Glutamatergic neuron (in vitro differentiated cells): ENCODE data around the gene DLG2. TPM values are rescaled to one million over a fixed set of nuclear protein-coding genes. Genes with fewer than 3 reads are reported as not detected.
"Not testable (repeated sequence)": the region's sequence is repeated elsewhere in the genome, so short reads cannot be mapped to it uniquely, and the experiment has no call there.

Experiments
- DNase-seq: peaks from one replicate; pipeline ENCODE4 v3.0.0; 2022
- H3K27ac Mint-ChIP-seq: one replicate; pipeline ENCODE4 v1.8.0; 2020; ENCODE audit warnings: mild to moderate bottlenecking, mixed read lengths, inconsistent platforms; ENCODE audit not compliant: unreplicated experiment
- H3K27me3 Mint-ChIP-seq: one replicate; pipeline ENCODE4 v1.8.0; 2020; ENCODE audit warnings: mild to moderate bottlenecking, moderate library complexity, mixed read lengths, inconsistent platforms; ENCODE audit not compliant: unreplicated experiment
- H3K36me3 Mint-ChIP-seq: one replicate; pipeline ENCODE4 v1.8.0; 2020; ENCODE audit warnings: mild to moderate bottlenecking, mixed read lengths, inconsistent platforms; ENCODE audit not compliant: unreplicated experiment
- H3K4me1 Mint-ChIP-seq: one replicate; pipeline ENCODE4 v1.8.0; 2020; ENCODE audit warnings: mild to moderate bottlenecking, low read depth, mixed read lengths, inconsistent platforms; ENCODE audit not compliant: unreplicated experiment
- H3K4me3 Mint-ChIP-seq: one replicate; pipeline ENCODE4 v1.8.0; 2020; ENCODE audit warnings: mild to moderate bottlenecking, mixed read lengths, inconsistent platforms; ENCODE audit not compliant: unreplicated experiment
- H3K9me3 Mint-ChIP-seq: one replicate; pipeline ENCODE4 v1.8.0; 2020; ENCODE audit warnings: mild to moderate bottlenecking, moderate library complexity, mixed read lengths, inconsistent platforms; ENCODE audit not compliant: unreplicated experiment
- total RNA-seq: library from RNA; stranded (reverse); fragmentation: NEBNext Ultra II Directional; extraction: Animal tissue kit (Norgen Biotek cat#: 25700); gene quantifications from one replicate; pipeline ENCODE4 v1.2.1, GENCODE V29; 2021; ENCODE audit not compliant: unreplicated experiment
- TF ChIP-seq, protein P1 (sequence below): fragments of 200-600 bp; sonication (generic); IDR thresholded peaks from one replicate; pipeline ENCODE4 v1.5.0; 2021; ENCODE audit not compliant: partially characterized antibody, unreplicated experiment

DLG2 gene
- total RNA-seq, 1 donor from 2014 or later, result 2.9 TPM

DNA sequence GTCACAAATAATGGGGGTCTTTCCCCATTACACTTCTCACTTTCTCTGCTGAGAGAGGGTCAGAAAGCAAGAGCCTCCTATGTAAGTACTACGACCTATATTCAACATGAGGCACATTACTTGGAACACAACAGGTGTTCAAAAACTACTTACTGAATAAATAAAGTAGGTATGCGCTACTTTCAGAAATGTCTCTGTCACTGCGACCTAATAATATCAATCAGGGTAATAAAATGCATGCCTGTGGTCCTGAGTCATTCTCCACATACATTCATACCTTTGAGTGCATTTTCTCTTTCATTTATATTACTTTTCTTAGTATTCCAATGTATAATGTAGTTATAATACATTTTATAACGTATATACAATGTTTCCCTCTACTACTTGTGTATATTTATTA, 838.9 kb downstream of the DLG2 start:
- no peaks in the 10 kb centered on the region for H3K9me3 Mint-ChIP-seq
- no peak overlapping the region for H3K4me3 Mint-ChIP-seq
- no peak overlapping the region for H3K27ac Mint-ChIP-seq
- no peak for DNase-seq
- H3K27me3 Mint-ChIP-seq, result no peaks in the 10 kb centered on the region
- no peaks in the 10 kb centered on the region for H3K36me3 Mint-ChIP-seq
- no peaks in the 10 kb centered on the region for H3K4me1 Mint-ChIP-seq
- TF ChIP-seq, protein P1, sequence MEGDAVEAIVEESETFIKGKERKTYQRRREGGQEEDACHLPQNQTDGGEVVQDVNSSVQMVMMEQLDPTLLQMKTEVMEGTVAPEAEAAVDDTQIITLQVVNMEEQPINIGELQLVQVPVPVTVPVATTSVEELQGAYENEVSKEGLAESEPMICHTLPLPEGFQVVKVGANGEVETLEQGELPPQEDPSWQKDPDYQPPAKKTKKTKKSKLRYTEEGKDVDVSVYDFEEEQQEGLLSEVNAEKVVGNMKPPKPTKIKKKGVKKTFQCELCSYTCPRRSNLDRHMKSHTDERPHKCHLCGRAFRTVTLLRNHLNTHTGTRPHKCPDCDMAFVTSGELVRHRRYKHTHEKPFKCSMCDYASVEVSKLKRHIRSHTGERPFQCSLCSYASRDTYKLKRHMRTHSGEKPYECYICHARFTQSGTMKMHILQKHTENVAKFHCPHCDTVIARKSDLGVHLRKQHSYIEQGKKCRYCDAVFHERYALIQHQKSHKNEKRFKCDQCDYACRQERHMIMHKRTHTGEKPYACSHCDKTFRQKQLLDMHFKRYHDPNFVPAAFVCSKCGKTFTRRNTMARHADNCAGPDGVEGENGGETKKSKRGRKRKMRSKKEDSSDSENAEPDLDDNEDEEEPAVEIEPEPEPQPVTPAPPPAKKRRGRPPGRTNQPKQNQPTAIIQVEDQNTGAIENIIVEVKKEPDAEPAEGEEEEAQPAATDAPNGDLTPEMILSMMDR, result no peak

DNA sequence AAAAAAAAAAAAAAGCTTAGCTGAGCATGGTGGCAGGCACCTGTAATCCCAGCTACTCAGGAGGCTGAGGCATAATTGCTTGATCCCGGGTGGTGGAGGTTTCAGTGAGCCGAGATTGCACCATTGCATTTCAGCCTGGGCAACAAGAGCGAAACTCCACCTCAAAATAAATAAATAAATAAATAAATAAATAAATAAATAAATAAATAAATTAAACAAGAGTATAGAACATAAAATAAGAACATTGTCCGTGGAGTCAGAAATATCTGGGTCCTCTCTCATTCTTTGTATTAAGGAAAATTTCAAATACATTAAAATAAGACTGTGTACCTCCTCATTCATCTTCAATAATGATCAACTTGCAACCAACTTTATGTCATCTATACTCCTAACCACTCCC, 843.0 kb downstream of the DLG2 start:
- H3K4me1 Mint-ChIP-seq, H3K27ac Mint-ChIP-seq, H3K36me3 Mint-ChIP-seq, H3K9me3 Mint-ChIP-seq, DNase-seq, H3K27me3 Mint-ChIP-seq, H3K4me3 Mint-ChIP-seq: not testable (repeated sequence)

DNA sequence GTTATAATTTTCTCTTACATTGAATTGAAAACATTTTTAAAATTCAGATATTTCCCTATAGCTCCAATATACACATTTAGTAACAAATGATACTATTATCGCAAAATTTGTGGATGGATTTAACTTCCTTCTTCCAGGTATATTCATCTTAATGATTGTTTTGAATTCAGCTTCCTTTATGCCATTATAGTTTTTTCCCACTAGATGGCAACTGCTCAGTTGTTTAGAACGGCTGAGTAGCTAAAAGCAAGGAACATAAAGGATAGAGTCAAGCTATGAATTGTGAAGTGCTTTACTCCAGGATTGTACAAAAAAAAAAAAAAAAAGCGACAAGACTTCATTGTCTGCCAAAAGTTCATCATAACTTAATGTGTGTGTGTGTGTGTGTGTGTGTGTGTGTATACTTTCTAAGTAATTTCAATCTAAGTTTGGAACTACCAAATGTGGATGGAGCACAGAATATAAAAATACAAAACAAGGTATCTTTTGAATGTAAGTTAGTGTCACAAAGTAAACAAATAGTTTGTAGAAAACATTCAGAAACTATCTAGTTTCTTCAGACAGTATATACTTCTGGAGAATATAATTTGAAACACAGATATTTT, 846.4 kb downstream of the DLG2 start:
- TF ChIP-seq, protein P1, result peak; percentile 41
- Mint-ChIP-seq H3K4me3 (no peak overlapping the region), H3K36me3 (no peaks in the 10 kb centered on the region), H3K27ac (no peak overlapping the region), H3K4me1 (no peaks in the 10 kb centered on the region), H3K27me3 (no peaks in the 10 kb centered on the region), H3K9me3 (no peaks in the 10 kb centered on the region)
- DNase-seq, result no peak

DNA sequence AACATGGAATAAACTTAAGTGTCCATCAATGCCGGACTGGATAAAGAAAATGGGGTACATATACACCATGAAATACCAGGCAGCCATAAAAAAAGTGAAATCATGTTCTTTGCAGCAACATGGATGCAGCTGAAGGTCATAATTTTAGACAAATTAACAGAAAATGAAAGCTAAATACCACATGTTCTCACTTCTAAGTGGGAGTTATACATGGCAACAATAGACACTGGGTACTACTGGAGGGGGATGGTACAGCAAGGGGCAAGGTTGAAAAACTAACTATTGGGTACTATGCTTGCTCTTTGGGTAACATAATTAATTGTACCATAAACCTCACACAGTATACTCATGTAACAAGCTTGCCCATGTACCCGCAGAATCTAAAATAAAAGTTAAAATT, 851.6 kb downstream of the DLG2 start:
- Mint-ChIP-seq H3K27me3 (no peaks in the 10 kb centered on the region), H3K4me3 (no peak overlapping the region), H3K36me3 (peaks cover 4% of the 10 kb centered on the region), H3K4me1 (no peaks in the 10 kb centered on the region), H3K9me3 (peaks cover 2% of the 10 kb centered on the region), H3K27ac (no peak overlapping the region)
- TF ChIP-seq, protein P1, result no peak
- DNase-seq, result no peak

DNA sequence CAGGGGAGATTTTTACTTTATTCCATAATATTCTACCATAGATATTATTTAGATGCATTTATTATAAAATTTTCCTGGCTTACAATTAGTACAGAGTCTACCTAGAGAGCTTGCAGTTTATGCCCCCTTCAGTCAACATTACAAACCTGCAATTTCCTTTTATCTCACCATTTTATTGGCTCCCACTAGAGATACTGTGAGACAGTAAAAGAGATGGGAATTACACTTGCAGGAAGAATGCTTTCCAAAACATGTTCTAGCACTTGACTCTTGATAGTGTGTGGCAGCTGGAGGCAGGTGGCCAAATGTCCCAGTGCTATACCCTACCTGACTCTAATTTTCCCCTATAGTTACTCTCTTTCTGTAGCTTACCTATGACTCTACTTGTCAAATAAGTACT, 863.2 kb downstream of the DLG2 start:
- TF ChIP-seq, protein P1, result no peak
- no peaks in the 10 kb centered on the region for H3K9me3 Mint-ChIP-seq
- no peak overlapping the region for H3K27ac Mint-ChIP-seq
- H3K4me1 Mint-ChIP-seq, result no peaks in the 10 kb centered on the region
- no peak for DNase-seq
- H3K36me3 Mint-ChIP-seq, result no peaks in the 10 kb centered on the region
- H3K27me3 Mint-ChIP-seq, result no peaks in the 10 kb centered on the region
- no peak overlapping the region for H3K4me3 Mint-ChIP-seq

DNA sequence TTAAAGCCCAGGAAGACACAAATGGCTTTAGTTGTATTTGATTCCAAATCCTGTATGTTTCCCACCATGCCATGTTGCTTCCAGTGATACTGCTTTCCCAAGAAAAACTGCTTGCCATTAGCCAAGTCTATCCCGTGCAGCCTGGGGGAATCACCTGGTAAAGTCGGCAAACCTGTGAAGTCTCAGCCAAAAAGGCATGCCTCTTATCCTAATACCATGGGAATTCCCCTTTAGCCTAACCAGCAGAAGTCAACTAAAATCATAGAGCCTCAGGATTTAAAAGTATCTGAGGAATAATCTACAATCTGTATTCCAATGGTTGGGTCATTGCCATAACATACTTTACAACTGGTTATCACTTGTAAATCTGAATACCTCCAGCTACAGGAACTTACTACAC, 869.4 kb downstream of the DLG2 start:
- TF ChIP-seq, protein P1, result no peak
- Mint-ChIP-seq H3K27me3 (no peaks in the 10 kb centered on the region), H3K4me3 (no peak overlapping the region), H3K27ac (no peak overlapping the region), H3K4me1 (no peaks in the 10 kb centered on the region), H3K36me3 (no peaks in the 10 kb centered on the region), H3K9me3 (no peaks in the 10 kb centered on the region)
- no peak for DNase-seq
